Panc1 (cell line): ENCODE measurements around the gene STAG2. TPM values are rescaled to one million over a fixed set of nuclear protein-coding genes. Genes with fewer than 3 reads are reported as not detected.

ENCODE experiments used
- ATAC-seq: fragments of 200-7000 bp; cut with Tn5 transposase; 2 replicates; pipeline ENCODE4 v1.9.1; 2020; ENCODE audit warnings: mild to moderate bottlenecking, moderate library complexity
- BruUV-seq: library from RNA; stranded (reverse); fragments of 400-500 nt; replicated peaks from 2 replicates; lab custom pipeline; 2021; lab: Mats Ljungman, UMichigan
- CTCF ChIA-PET: fragments of 300-600 bp; sonication (Branson Sonifier 250); formaldehyde crosslinking; loops from one replicate; lab custom pipeline; 2022; ENCODE audit warnings: antibody characterized with exemption; lab: Charles Lee
- POLR2A ChIA-PET: fragments of 300-600 bp; sonication (Branson Sonifier 250); formaldehyde crosslinking; loops from one replicate; lab custom pipeline; 2022; ENCODE audit warnings: antibody characterized with exemption; lab: Charles Lee
- DNase-seq: peaks from one replicate; pipeline ENCODE4 v3.0.0-alpha.2; 2010; ENCODE audit warnings: low read depth, low spot score
- H3K27ac ChIP-seq: 2 replicates; pipeline ENCODE4 v1.5.1; 2011; ENCODE audit warnings: mild to moderate bottlenecking, low read length, inconsistent platforms
- H3K27me3 ChIP-seq: fragments of 200-500 bp; sonication (Bioruptor generic); 2 replicates; pipeline ENCODE4 v1.6.0; 2014; ENCODE audit warnings: low read length, inconsistent platforms; ENCODE audit not compliant: control insufficient read depth, insufficient read depth
- H3K36me3 ChIP-seq: fragments of 200-500 bp; sonication (Bioruptor generic); 2 replicates; pipeline ENCODE4 v1.5.1; 2014; ENCODE audit warnings: inconsistent platforms, mild to moderate bottlenecking, low read length, moderate library complexity; ENCODE audit not compliant: control insufficient read depth, insufficient read depth
- H3K4me1 ChIP-seq: 2 replicates; pipeline ENCODE4 v1.5.1; 2011; ENCODE audit warnings: inconsistent platforms, mild to moderate bottlenecking, low read length, moderate library complexity; ENCODE audit not compliant: control insufficient read depth, insufficient read depth
- H3K4me3 ChIP-seq, 2 experiments: 2 replicates each; pipeline ENCODE4 v1.5.1; 2011 to 2012; ENCODE audit warnings: low read depth in 2 of 2, low read length in 2 of 2, mild to moderate bottlenecking in 2 of 2, inconsistent platforms in 1 of 2, moderate library complexity in 1 of 2
- H3K9me3 ChIP-seq: fragments of 200-500 bp; sonication (Bioruptor generic); 2 replicates; pipeline ENCODE4 v1.5.1; 2014; ENCODE audit warnings: low read depth, mild to moderate bottlenecking, inconsistent platforms, low read length, moderate library complexity; ENCODE audit not compliant: control insufficient read depth, insufficient read depth
- CTCF ChIP-seq: fragments of 450-650 bp; IDR thresholded peaks from 2 replicates; pipeline ENCODE4 v1.5.1; 2017; ENCODE audit warnings: mild to moderate bottlenecking
- POLR2AphosphoS5 ChIP-seq: IDR thresholded peaks from 2 replicates; pipeline ENCODE4 v1.6.1; 2012; ENCODE audit warnings: mild to moderate bottlenecking, low read depth, low read length, moderate library complexity
- REST ChIP-seq, 2 experiments: IDR thresholded peaks; 2 replicates each; pipeline ENCODE4 v1.6.1; 2011 to 2012; ENCODE audit warnings: low read depth in 2 of 2, control low read depth in 1 of 2, low read length in 1 of 2, mild to moderate bottlenecking in 1 of 2, moderate library complexity in 1 of 2; ENCODE audit not compliant: insufficient read depth in 1 of 2
- SIN3A ChIP-seq: IDR thresholded peaks from 2 replicates; pipeline ENCODE4 v1.6.1; 2012; ENCODE audit warnings: low read depth, mild to moderate bottlenecking, low read length, moderate library complexity, borderline replicate concordance; ENCODE audit not compliant: insufficient read depth
- in situ Hi-C: cut with HindIII; loops from 2 replicates; pipeline ENCODE4 v1.10.0; 2016; ENCODE audit warnings: low sequenced_read_pairs, low pct_unique_long_range_greater_than_20kb
- intact Hi-C: fragments of 100-400 bp; cut with micrococcal nuclease; formaldehyde crosslinking; loops from one replicate; pipeline ENCODE4 v1.10.0; 2022; ENCODE audit not compliant: unreplicated experiment
- total RNA-seq: library from RNA; stranded (reverse); gene quantifications from one replicate; pipeline ENCODE4 v1.2.1, GENCODE V29; 2021; ENCODE audit not compliant: unreplicated experiment

The STAG2 gene
- total RNA-seq, 1 experiment from 2014 or later, result 94.5 TPM

- intact Hi-C loops, result no loop called here
- no peaks in the 10 kb centered on the region for H3K9me3 ChIP-seq
- BruUV-seq, result no TSS peak
- ChIA-PET CTCF (no interaction called here), POLR2A (no interaction called here)
- H3K27ac ChIP-seq, result no peak overlapping the region
- TF ChIP-seq POLR2AphosphoS5 (no peak), CTCF (no peak), SIN3A (no peak)
- in situ Hi-C loops, result no loop called here
- H3K4me1 ChIP-seq, result peaks cover 4% of the 10 kb centered on the region; the same call in 1 of the 2 replicates
- ATAC-seq (no peak), DNase-seq (no peak)
- H3K27me3 ChIP-seq, result no peaks in the 10 kb centered on the region
- H3K36me3 ChIP-seq, result no peaks in the 10 kb centered on the region
- no peak overlapping the region for H3K4me3 ChIP-seq
Measured at GRCh38 chrX:124016825-124017224, 55.3 kb downstream of the STAG2 start.

GRCh38 chrX:124018023-124018422, 56.5 kb downstream of the STAG2 start:
- 0 out of 2 replicates have a peak, but pooled peaks cover 2% of the 10 kb centered on the region for H3K36me3 ChIP-seq
- ChIA-PET POLR2A (no interaction called here), CTCF (interaction anchor here (0.6 to 1.2 kb wide), 3 partner anchors 103 to 185 kb away, joined by 3 to 4 read pairs (median 3); no protein-coding TSS in a partner anchor)
- no peak overlapping the region for H3K27ac ChIP-seq
- H3K4me3 ChIP-seq, result no peak overlapping the region
- no peak for DNase-seq
- peaks cover 4% of the 10 kb centered on the region; the same call in 1 of the 2 replicates for H3K4me1 ChIP-seq
- in situ Hi-C loops (no loop called here), intact Hi-C loops (no loop called here)
- H3K27me3 ChIP-seq, result no peaks in the 10 kb centered on the region
- TF ChIP-seq REST (IDR thresholded peaks at IDR 0.05; ENCODE audit: insufficient read depth in 1 of 2, low read depth in 2 of 2, low read length in 1 of 2) (no peak), CTCF (no peak; the same call in 1 of the 2 replicates)
- no peaks in the 10 kb centered on the region for H3K9me3 ChIP-seq
- no TSS peak for BruUV-seq
- ATAC-seq, result no peak
